Purkinje cell (primary cell): ENCODE results near the gene BRAP. TPM values are rescaled to one million over a fixed set of nuclear protein-coding genes. Genes with fewer than 3 reads are reported as not detected.

Source experiments
- polyA plus RNA-seq: library from polyadenylated mRNA; unstranded; fragments of >200 nt; fragmentation: Nextera tagmentation; gene quantifications from 2 replicates; pipeline ENCODE4 v1.2.1, GENCODE V29; 2014

Gene BRAP
- 8.8 and 9.3 TPM in 2 replicates for polyA plus RNA-seq

GRCh38 chr12:111685811-111686573 is at the start of gene BRAP, which contains the start of gene ACAD10:
TSS of gene BRAP (minus strand) at chr12:111685956. CDS start at chr12:111685792, 164 bp downstream.
TSS of gene ACAD10 (plus strand) at chr12:111686053. CDS start at chr12:111692710, 6,657 bp downstream.

GRCh38 chr12:111598637-111599452 is 86.9 kb downstream of the BRAP start, which contains the start of gene ATXN2:
TSS of gene ATXN2 (minus strand) at chr12:111599315. CDS start at chr12:111599034, 281 bp downstream.

Other genes starting within 250 kb of the BRAP start
- gene ATXN2, start 86.6 kb downstream of the BRAP start, polyA plus RNA-seq: 90.1 and 94.4 TPM in 2 replicates
- gene ACAD10, start 97 bp upstream of the BRAP start, polyA plus RNA-seq: 0.30 and 3.2 TPM in 2 replicates
- 31.5 and 43.6 TPM in 2 replicates for gene ALDH2, start 81.0 kb upstream of the BRAP start, polyA plus RNA-seq
- 8.4 and 8.6 TPM in 2 replicates for gene MAPKAPK5, start 156.3 kb upstream of the BRAP start, polyA plus RNA-seq